Measurements from ENCODE around the gene LILRA1.
"Not testable (repeated sequence)": the region's sequence is repeated elsewhere in the genome, so short reads cannot be mapped to it uniquely, and the experiment has no call there.

The LILRA1 gene

GRCh38 chr19:54626757-54627156, 33.3 kb downstream of the LILRA1 start:
- Histone ChIP-seq H3K9me3 (ENCODE audit: control insufficient read depth, insufficient read depth, low read length) (peaks cover 73% of the 10 kb centered on the region), H3K27me3 (ENCODE audit: control insufficient read depth, insufficient read depth, low read length) (no peaks in the 10 kb centered on the region), H3K27ac (ENCODE audit: low read depth, low read length) (no peak overlapping the region), H3K4me3 (ENCODE audit: low read depth, low read length) (no peak overlapping the region), H3K4me1 (ENCODE audit: control insufficient read depth, insufficient read depth, low read length) (no peaks in the 10 kb centered on the region), H3K9ac (ENCODE audit: low read depth, low read length) (no peak overlapping the region), H3K36me3 (ENCODE audit: control insufficient read depth, insufficient read depth, low read length) (no peaks in the 10 kb centered on the region)

DNA sequence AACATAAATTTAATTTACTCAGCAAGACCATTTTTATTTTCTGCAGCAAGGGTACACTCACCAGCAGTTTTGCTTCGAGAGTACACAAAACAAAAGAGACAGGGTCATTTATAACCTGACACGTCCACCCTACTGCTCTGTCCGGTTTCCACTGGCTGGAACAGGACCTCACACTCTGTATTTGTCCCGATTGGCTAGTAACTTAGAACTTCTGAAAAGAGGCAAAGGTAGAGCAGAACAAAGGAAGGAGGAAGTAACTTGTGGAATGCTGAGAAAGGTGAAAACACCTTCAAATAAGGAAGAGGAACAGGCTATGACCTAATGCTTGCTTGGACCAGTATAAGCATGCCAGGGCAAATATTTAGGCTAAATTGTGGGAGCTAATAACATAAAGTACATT, 34.5 kb downstream of the LILRA1 start:
- H3K9me3 ChIP-seq (ENCODE audit: control insufficient read depth, insufficient read depth, low read length) = peaks cover 68% of the 10 kb centered on the region
- not testable (repeated sequence) for H3K27me3 ChIP-seq (ENCODE audit: control insufficient read depth, insufficient read depth, low read length); H3K36me3 ChIP-seq (ENCODE audit: control insufficient read depth, insufficient read depth, low read length); H3K27ac ChIP-seq (ENCODE audit: low read depth, low read length); H3K9ac ChIP-seq (ENCODE audit: low read depth, low read length); H3K4me1 ChIP-seq (ENCODE audit: control insufficient read depth, insufficient read depth, low read length); H3K4me3 ChIP-seq (ENCODE audit: low read depth, low read length)

DNA sequence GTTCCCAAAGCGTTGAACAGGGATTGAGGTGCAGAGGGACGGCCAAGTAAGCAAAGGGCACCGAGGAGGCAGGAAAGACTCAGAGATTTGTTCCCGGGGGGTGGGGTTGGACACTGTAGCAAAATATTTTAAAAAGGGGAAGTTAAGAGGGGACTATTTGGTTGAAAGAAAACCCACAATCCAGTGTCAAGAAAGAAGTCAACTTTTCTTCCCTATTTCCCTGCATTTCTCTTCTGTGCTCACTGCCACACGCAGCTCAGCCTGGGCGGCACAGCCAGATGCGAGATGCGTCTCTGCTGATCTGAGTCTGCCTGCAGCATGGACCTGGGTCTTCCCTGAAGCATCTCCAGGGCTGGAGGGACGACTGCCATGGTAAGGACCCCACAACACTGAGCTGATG, 36.8 kb downstream of the LILRA1 start, which contains the start of gene LILRB1:
LILRB1 (plus strand) TSS at position 223 of the 400 bp plus-strand sequence. CDS start 590 bp downstream, outside the sequence.
- H3K4me3 ChIP-seq (ENCODE audit: low read depth, low read length); H3K27me3 ChIP-seq (ENCODE audit: control insufficient read depth, insufficient read depth, low read length); H3K36me3 ChIP-seq (ENCODE audit: control insufficient read depth, insufficient read depth, low read length); H3K27ac ChIP-seq (ENCODE audit: low read depth, low read length); H3K4me1 ChIP-seq (ENCODE audit: control insufficient read depth, insufficient read depth, low read length); H3K9ac ChIP-seq (ENCODE audit: low read depth, low read length): not testable (repeated sequence)
- H3K9me3 ChIP-seq (ENCODE audit: control insufficient read depth, insufficient read depth, low read length) = peaks cover 73% of the 10 kb centered on the region

DNA sequence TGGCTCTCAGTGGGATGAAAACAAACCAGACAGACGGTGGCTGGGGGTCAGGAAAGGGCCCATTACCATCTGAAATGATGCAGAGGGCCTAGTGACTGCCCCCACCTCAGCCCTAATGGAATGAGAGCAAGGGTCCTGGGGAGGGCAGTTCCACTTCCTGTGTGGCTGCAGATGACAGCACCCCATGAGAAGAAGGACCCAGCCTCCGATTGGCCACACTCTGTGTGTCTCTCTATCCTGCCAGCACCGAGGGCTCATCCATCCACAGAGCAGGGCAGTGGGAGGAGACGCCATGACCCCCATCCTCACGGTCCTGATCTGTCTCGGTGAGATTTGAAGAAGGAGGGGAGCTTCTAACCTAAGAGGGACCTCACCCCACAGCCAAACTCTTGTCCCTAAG, 37.4 kb downstream of the LILRA1 start:
- Histone ChIP-seq H3K27ac (ENCODE audit: low read depth, low read length) (no peak overlapping the region), H3K9ac (ENCODE audit: low read depth, low read length) (no peak overlapping the region), H3K9me3 (ENCODE audit: control insufficient read depth, insufficient read depth, low read length) (peaks cover 69% of the 10 kb centered on the region), H3K4me1 (ENCODE audit: control insufficient read depth, insufficient read depth, low read length) (no peaks in the 10 kb centered on the region), H3K27me3 (ENCODE audit: control insufficient read depth, insufficient read depth, low read length) (no peaks in the 10 kb centered on the region), H3K4me3 (ENCODE audit: low read depth, low read length) (no peak overlapping the region), H3K36me3 (ENCODE audit: control insufficient read depth, insufficient read depth, low read length) (no peaks in the 10 kb centered on the region)

GRCh38 chr19:54631489-54632337, 38.3 kb downstream of the LILRA1 start:
- H3K27ac ChIP-seq (ENCODE audit: low read depth, low read length); H3K4me1 ChIP-seq (ENCODE audit: control insufficient read depth, insufficient read depth, low read length); H3K36me3 ChIP-seq (ENCODE audit: control insufficient read depth, insufficient read depth, low read length); H3K4me3 ChIP-seq (ENCODE audit: low read depth, low read length); H3K27me3 ChIP-seq (ENCODE audit: control insufficient read depth, insufficient read depth, low read length); H3K9ac ChIP-seq (ENCODE audit: low read depth, low read length): not testable (repeated sequence)
- peaks cover 67% of the 10 kb centered on the region for H3K9me3 ChIP-seq (ENCODE audit: control insufficient read depth, insufficient read depth, low read length)

DNA sequence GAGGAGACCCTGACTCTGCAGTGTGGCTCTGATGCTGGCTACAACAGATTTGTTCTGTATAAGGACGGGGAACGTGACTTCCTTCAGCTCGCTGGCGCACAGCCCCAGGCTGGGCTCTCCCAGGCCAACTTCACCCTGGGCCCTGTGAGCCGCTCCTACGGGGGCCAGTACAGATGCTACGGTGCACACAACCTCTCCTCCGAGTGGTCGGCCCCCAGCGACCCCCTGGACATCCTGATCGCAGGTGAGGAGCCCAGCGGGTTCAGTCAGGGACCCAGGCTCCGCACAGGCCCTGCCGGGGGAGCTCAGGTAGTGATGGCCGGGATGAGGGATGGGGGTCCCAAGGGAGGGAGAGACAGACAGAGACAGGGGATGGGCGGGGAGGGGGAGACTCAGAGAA, 39.1 kb downstream of the LILRA1 start:
- H3K9ac ChIP-seq (ENCODE audit: low read depth, low read length); H3K4me1 ChIP-seq (ENCODE audit: control insufficient read depth, insufficient read depth, low read length); H3K27ac ChIP-seq (ENCODE audit: low read depth, low read length); H3K27me3 ChIP-seq (ENCODE audit: control insufficient read depth, insufficient read depth, low read length); H3K36me3 ChIP-seq (ENCODE audit: control insufficient read depth, insufficient read depth, low read length); H3K4me3 ChIP-seq (ENCODE audit: low read depth, low read length): not testable (repeated sequence)
- H3K9me3 ChIP-seq (ENCODE audit: control insufficient read depth, insufficient read depth, low read length) = peaks cover 62% of the 10 kb centered on the region

DNA sequence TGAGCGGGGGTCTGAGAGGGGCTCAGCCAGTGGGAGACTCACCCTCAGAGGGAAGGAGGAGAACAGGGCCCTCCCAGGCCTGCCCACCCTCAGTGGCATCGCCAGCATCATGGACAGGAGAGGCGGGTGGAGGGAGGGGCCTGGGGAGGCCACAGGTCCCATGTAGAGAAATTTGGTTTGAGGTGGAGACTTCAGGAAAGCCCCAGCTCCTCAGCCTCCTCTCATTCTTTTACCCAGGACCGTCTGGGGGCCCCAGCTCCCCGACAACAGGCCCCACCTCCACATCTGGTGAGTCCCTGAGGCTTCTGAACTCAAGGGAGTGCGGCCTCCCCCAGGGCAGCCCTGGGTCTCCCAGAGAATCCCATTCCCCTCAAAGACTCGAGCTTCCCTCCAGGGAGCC, 40.0 kb downstream of the LILRA1 start:
- Histone ChIP-seq H3K27me3 (ENCODE audit: control insufficient read depth, insufficient read depth, low read length) (no peaks in the 10 kb centered on the region), H3K4me3 (ENCODE audit: low read depth, low read length) (no peak overlapping the region), H3K4me1 (ENCODE audit: control insufficient read depth, insufficient read depth, low read length) (no peaks in the 10 kb centered on the region), H3K9me3 (ENCODE audit: control insufficient read depth, insufficient read depth, low read length) (peaks cover 58% of the 10 kb centered on the region), H3K9ac (ENCODE audit: low read depth, low read length) (no peak overlapping the region), H3K27ac (ENCODE audit: low read depth, low read length) (no peak overlapping the region), H3K36me3 (ENCODE audit: control insufficient read depth, insufficient read depth, low read length) (no peaks in the 10 kb centered on the region)

- H3K9me3 ChIP-seq (ENCODE audit: control insufficient read depth, insufficient read depth, low read length) = peaks cover 58% of the 10 kb centered on the region
- H3K27me3 ChIP-seq (ENCODE audit: control insufficient read depth, insufficient read depth, low read length) = not testable (repeated sequence)
Observed at GRCh38 chr19:54636081-54636480, 42.6 kb downstream of the LILRA1 start.

GRCh38 chr19:54638683-54639082, 45.3 kb downstream of the LILRA1 start:
- Histone ChIP-seq H3K9me3 (ENCODE audit: control insufficient read depth, insufficient read depth, low read length) (peaks cover 55% of the 10 kb centered on the region), H3K4me1 (ENCODE audit: control insufficient read depth, insufficient read depth, low read length) (no peaks in the 10 kb centered on the region), H3K9ac (ENCODE audit: low read depth, low read length) (no peak overlapping the region), H3K36me3 (ENCODE audit: control insufficient read depth, insufficient read depth, low read length) (no peaks in the 10 kb centered on the region), H3K27ac (ENCODE audit: low read depth, low read length) (no peak overlapping the region), H3K4me3 (ENCODE audit: low read depth, low read length) (no peak overlapping the region), H3K27me3 (ENCODE audit: control insufficient read depth, insufficient read depth, low read length) (no peaks in the 10 kb centered on the region)

More at GRCh38 chr19:54636081-54636480, 42.6 kb downstream of the LILRA1 start:
- H3K4me1 ChIP-seq (ENCODE audit: control insufficient read depth, insufficient read depth, low read length); H3K36me3 ChIP-seq (ENCODE audit: control insufficient read depth, insufficient read depth, low read length); H3K4me3 ChIP-seq (ENCODE audit: low read depth, low read length); H3K9ac ChIP-seq (ENCODE audit: low read depth, low read length); H3K27ac ChIP-seq (ENCODE audit: low read depth, low read length): not testable (repeated sequence)

- H3K9ac ChIP-seq (ENCODE audit: low read depth, low read length); H3K27ac ChIP-seq (ENCODE audit: low read depth, low read length); H3K4me1 ChIP-seq (ENCODE audit: control insufficient read depth, insufficient read depth, low read length); H3K27me3 ChIP-seq (ENCODE audit: control insufficient read depth, insufficient read depth, low read length); H3K36me3 ChIP-seq (ENCODE audit: control insufficient read depth, insufficient read depth, low read length); H3K4me3 ChIP-seq (ENCODE audit: low read depth, low read length): not testable (repeated sequence)
- H3K9me3 ChIP-seq (ENCODE audit: control insufficient read depth, insufficient read depth, low read length) = peaks cover 68% of the 10 kb centered on the region
Observed at GRCh38 chr19:54642953-54643352, 49.5 kb downstream of the LILRA1 start.

GRCh38 chr19:54643583-54643982, 50.2 kb downstream of the LILRA1 start:
- H3K4me3 ChIP-seq (ENCODE audit: low read depth, low read length); H3K4me1 ChIP-seq (ENCODE audit: control insufficient read depth, insufficient read depth, low read length); H3K27me3 ChIP-seq (ENCODE audit: control insufficient read depth, insufficient read depth, low read length); H3K9ac ChIP-seq (ENCODE audit: low read depth, low read length); H3K27ac ChIP-seq (ENCODE audit: low read depth, low read length); H3K36me3 ChIP-seq (ENCODE audit: control insufficient read depth, insufficient read depth, low read length): not testable (repeated sequence)
- H3K9me3 ChIP-seq (ENCODE audit: control insufficient read depth, insufficient read depth, low read length) = peaks cover 69% of the 10 kb centered on the region
